ENCODE measurements around the gene SMIM7. TPM values are rescaled to one million over a fixed set of nuclear protein-coding genes. Genes with fewer than 3 reads are reported as not detected.

SMIM7 gene
- total RNA-seq, 1 experiment from 2014 or later, result 55.9 TPM

DNA sequence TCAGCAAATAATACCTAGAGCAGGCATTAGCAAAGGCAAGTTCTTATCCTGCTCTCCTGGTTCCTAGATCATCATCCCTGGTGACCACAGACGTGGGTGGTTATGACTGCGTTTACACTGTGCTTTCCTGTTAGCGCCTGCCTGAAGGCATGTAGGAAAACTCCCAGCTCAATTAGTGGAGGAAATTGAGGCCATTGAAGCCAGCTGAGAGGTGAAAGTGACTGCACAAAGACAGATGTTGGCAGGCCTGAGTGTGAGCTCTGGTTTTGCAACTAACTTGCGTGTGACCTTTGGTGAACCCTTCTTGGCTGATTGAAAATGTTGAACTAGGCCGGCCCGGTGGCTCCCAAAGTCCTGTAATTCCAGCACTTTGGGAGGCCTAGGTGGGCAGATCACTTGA is 42.2 kb upstream of the SMIM7 start:
- Mint-ChIP-seq H3K36me3 (no peaks in the 10 kb centered on the region), H3K4me1 (no peaks in the 10 kb centered on the region), H3K4me3 (no peak overlapping the region), H3K27me3 (ENCODE audit: low read depth) (peaks cover 3% of the 10 kb centered on the region; the same call in 1 of the 2 replicates), H3K27ac (no peak overlapping the region), H3K9me3 (0 out of 2 replicates have a peak, but pooled peaks cover 1% of the 10 kb centered on the region)
- ChIA-PET CTCF (interaction anchor here (0.7 kb wide), 1 partner anchor 13 kb away, joined by 3 read pairs; no protein-coding TSS in a partner anchor), POLR2A (no interaction called here)
- DNase-seq (ENCODE audit: low spot score), result no peak
- TF ChIP-seq, protein P1, sequence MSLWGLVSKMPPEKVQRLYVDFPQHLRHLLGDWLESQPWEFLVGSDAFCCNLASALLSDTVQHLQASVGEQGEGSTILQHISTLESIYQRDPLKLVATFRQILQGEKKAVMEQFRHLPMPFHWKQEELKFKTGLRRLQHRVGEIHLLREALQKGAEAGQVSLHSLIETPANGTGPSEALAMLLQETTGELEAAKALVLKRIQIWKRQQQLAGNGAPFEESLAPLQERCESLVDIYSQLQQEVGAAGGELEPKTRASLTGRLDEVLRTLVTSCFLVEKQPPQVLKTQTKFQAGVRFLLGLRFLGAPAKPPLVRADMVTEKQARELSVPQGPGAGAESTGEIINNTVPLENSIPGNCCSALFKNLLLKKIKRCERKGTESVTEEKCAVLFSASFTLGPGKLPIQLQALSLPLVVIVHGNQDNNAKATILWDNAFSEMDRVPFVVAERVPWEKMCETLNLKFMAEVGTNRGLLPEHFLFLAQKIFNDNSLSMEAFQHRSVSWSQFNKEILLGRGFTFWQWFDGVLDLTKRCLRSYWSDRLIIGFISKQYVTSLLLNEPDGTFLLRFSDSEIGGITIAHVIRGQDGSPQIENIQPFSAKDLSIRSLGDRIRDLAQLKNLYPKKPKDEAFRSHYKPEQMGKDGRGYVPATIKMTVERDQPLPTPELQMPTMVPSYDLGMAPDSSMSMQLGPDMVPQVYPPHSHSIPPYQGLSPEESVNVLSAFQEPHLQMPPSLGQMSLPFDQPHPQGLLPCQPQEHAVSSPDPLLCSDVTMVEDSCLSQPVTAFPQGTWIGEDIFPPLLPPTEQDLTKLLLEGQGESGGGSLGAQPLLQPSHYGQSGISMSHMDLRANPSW (CRISPR knock-in tag; conservative IDR thresholded peaks at IDR 0.05; ENCODE audit: low read depth), result no peak
- TF ChIP-seq, protein P2, sequence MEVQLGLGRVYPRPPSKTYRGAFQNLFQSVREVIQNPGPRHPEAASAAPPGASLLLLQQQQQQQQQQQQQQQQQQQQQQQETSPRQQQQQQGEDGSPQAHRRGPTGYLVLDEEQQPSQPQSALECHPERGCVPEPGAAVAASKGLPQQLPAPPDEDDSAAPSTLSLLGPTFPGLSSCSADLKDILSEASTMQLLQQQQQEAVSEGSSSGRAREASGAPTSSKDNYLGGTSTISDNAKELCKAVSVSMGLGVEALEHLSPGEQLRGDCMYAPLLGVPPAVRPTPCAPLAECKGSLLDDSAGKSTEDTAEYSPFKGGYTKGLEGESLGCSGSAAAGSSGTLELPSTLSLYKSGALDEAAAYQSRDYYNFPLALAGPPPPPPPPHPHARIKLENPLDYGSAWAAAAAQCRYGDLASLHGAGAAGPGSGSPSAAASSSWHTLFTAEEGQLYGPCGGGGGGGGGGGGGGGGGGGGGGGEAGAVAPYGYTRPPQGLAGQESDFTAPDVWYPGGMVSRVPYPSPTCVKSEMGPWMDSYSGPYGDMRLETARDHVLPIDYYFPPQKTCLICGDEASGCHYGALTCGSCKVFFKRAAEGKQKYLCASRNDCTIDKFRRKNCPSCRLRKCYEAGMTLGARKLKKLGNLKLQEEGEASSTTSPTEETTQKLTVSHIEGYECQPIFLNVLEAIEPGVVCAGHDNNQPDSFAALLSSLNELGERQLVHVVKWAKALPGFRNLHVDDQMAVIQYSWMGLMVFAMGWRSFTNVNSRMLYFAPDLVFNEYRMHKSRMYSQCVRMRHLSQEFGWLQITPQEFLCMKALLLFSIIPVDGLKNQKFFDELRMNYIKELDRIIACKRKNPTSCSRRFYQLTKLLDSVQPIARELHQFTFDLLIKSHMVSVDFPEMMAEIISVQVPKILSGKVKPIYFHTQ (CRISPR knock-in tag; IDR thresholded peaks at IDR 0.05), result no peak
- TF ChIP-seq OVOL2 (CRISPR knock-in tag; IDR thresholded peaks at IDR 0.05; ENCODE audit: borderline replicate concordance) (no peak), ZNF416 (CRISPR knock-in tag; IDR thresholded peaks at IDR 0.05) (no peak), GTF2I (CRISPR knock-in tag; conservative IDR thresholded peaks at IDR 0.05) (no peak), NR1H2 (CRISPR knock-in tag; IDR thresholded peaks at IDR 0.05) (no peak), PRRX2 (CRISPR knock-in tag; IDR thresholded peaks at IDR 0.05) (no peak), NFYB (CRISPR knock-in tag; conservative IDR thresholded peaks at IDR 0.05; ENCODE audit: low read depth) (no peak), GRHL2 (CRISPR knock-in tag; IDR thresholded peaks at IDR 0.05; ENCODE audit: insufficient replicate concordance, severe bottlenecking) (no peak), JAZF1 (CRISPR knock-in tag; IDR thresholded peaks at IDR 0.05) (no peak), TP53 (CRISPR knock-in tag; IDR thresholded peaks at IDR 0.05) (no peak), NR2C2 (CRISPR knock-in tag; IDR thresholded peaks at IDR 0.05) (no peak)
- TF ChIP-seq, protein P3, sequence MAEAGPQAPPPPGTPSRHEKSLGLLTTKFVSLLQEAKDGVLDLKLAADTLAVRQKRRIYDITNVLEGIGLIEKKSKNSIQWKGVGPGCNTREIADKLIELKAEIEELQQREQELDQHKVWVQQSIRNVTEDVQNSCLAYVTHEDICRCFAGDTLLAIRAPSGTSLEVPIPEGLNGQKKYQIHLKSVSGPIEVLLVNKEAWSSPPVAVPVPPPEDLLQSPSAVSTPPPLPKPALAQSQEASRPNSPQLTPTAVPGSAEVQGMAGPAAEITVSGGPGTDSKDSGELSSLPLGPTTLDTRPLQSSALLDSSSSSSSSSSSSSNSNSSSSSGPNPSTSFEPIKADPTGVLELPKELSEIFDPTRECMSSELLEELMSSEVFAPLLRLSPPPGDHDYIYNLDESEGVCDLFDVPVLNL (CRISPR knock-in tag; IDR thresholded peaks at IDR 0.05; ENCODE audit: borderline replicate concordance, low read depth), result no peak
- TF ChIP-seq, protein P4, sequence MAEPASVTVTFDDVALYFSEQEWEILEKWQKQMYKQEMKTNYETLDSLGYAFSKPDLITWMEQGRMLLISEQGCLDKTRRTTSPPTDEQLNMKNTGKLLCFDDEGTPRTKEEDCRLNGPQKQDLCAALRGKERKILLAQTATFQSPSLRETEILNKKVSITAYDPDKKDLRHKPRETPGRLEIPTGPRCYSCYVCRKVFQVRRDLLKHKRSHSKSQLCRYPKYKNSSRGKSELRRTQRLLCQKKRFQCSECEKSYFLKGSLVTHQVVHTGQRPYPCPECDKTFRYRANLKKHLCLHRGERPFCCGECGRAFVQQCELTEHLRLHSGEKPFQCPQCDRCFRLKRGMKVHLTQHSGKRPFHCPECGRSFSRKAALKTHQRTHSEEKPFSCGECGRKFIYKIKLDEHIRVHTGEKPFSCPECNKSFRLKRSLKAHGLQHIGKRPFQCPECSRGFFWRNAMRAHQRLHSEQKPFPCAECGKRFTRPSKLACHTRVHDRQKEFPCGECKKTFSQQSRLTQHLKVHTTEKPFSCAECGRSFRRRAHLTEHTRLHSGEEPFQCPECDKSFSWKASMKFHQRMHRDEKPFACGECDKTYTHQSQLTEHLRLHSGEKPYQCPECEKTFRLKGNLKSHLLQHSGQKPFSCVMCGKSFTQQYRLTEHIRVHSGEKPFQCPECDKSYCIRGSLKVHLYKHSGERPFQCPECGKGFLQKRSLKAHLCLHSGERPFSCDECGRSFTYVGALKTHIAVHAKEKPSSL (CRISPR knock-in tag; conservative IDR thresholded peaks at IDR 0.05), result no peak
- TF ChIP-seq, protein P5, sequence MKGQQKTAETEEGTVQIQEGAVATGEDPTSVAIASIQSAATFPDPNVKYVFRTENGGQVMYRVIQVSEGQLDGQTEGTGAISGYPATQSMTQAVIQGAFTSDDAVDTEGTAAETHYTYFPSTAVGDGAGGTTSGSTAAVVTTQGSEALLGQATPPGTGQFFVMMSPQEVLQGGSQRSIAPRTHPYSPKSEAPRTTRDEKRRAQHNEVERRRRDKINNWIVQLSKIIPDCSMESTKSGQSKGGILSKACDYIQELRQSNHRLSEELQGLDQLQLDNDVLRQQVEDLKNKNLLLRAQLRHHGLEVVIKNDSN (CRISPR knock-in tag; IDR thresholded peaks at IDR 0.05), result no peak
- TF ChIP-seq, protein P6, sequence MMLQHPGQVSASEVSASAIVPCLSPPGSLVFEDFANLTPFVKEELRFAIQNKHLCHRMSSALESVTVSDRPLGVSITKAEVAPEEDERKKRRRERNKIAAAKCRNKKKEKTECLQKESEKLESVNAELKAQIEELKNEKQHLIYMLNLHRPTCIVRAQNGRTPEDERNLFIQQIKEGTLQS (CRISPR knock-in tag; conservative IDR thresholded peaks at IDR 0.05), result no peak
- no peak for ATAC-seq

All from WTC11 (cell line).